ENCODE measurements around the gene KLK14.

Gene KLK14

GRCh38 chr19:51122112-51122981, 39.7 kb upstream of the KLK14 start:
- no peaks in the 10 kb centered on the region for H3K27me3 ChIP-seq (ENCODE audit: control insufficient read depth, insufficient read depth, low read length)
- H3K4me3 ChIP-seq (ENCODE audit: low read length): no peak overlapping the region
- H3K36me3 ChIP-seq (ENCODE audit: control insufficient read depth, low read depth, low read length): no peaks in the 10 kb centered on the region
- no peak overlapping the region for H3K27ac ChIP-seq (ENCODE audit: low read length)
- H3K9me3 ChIP-seq (ENCODE audit: control insufficient read depth, low read depth, low read length): no peaks in the 10 kb centered on the region
- no peak overlapping the region for H3K9ac ChIP-seq (ENCODE audit: low read length)
- H3K4me1 ChIP-seq (ENCODE audit: control insufficient read depth, low read depth, low read length): no peaks in the 10 kb centered on the region

GRCh38 chr19:51121257-51121656, 38.6 kb upstream of the KLK14 start:
- Histone ChIP-seq H3K9me3 (ENCODE audit: control insufficient read depth, low read depth, low read length) (no peaks in the 10 kb centered on the region), H3K9ac (ENCODE audit: low read length) (no peak overlapping the region), H3K27ac (ENCODE audit: low read length) (no peak overlapping the region), H3K36me3 (ENCODE audit: control insufficient read depth, low read depth, low read length) (no peaks in the 10 kb centered on the region), H3K4me3 (ENCODE audit: low read length) (no peak overlapping the region), H3K27me3 (ENCODE audit: control insufficient read depth, insufficient read depth, low read length) (no peaks in the 10 kb centered on the region), H3K4me1 (ENCODE audit: control insufficient read depth, low read depth, low read length) (no peaks in the 10 kb centered on the region)

- H3K27me3 ChIP-seq (ENCODE audit: control insufficient read depth, insufficient read depth, low read length): no peaks in the 10 kb centered on the region
- no peak overlapping the region for H3K27ac ChIP-seq (ENCODE audit: low read length)
- no peak overlapping the region for H3K9ac ChIP-seq (ENCODE audit: low read length)
Observed at GRCh38 chr19:51120160-51120559, 37.5 kb upstream of the KLK14 start.

GRCh38 chr19:51119611-51120010, 36.9 kb upstream of the KLK14 start:
- H3K4me1 ChIP-seq (ENCODE audit: control insufficient read depth, low read depth, low read length): no peaks in the 10 kb centered on the region
- no peaks in the 10 kb centered on the region for H3K9me3 ChIP-seq (ENCODE audit: control insufficient read depth, low read depth, low read length)
- no peak overlapping the region for H3K4me3 ChIP-seq (ENCODE audit: low read length)
- H3K27me3 ChIP-seq (ENCODE audit: control insufficient read depth, insufficient read depth, low read length): no peaks in the 10 kb centered on the region
- H3K9ac ChIP-seq (ENCODE audit: low read length): no peak overlapping the region
- no peak overlapping the region for H3K27ac ChIP-seq (ENCODE audit: low read length)
- no peaks in the 10 kb centered on the region for H3K36me3 ChIP-seq (ENCODE audit: control insufficient read depth, low read depth, low read length)

More at GRCh38 chr19:51120160-51120559, 37.5 kb upstream of the KLK14 start:
- Histone ChIP-seq H3K9me3 (ENCODE audit: control insufficient read depth, low read depth, low read length) (no peaks in the 10 kb centered on the region), H3K4me1 (ENCODE audit: control insufficient read depth, low read depth, low read length) (no peaks in the 10 kb centered on the region), H3K4me3 (ENCODE audit: low read length) (no peak overlapping the region), H3K36me3 (ENCODE audit: control insufficient read depth, low read depth, low read length) (no peaks in the 10 kb centered on the region)

- Histone ChIP-seq H3K9ac (ENCODE audit: low read length) (no peak overlapping the region), H3K36me3 (ENCODE audit: control insufficient read depth, low read depth, low read length) (no peaks in the 10 kb centered on the region), H3K9me3 (ENCODE audit: control insufficient read depth, low read depth, low read length) (no peaks in the 10 kb centered on the region), H3K4me1 (ENCODE audit: control insufficient read depth, low read depth, low read length) (no peaks in the 10 kb centered on the region), H3K4me3 (ENCODE audit: low read length) (no peak overlapping the region), H3K27me3 (ENCODE audit: control insufficient read depth, insufficient read depth, low read length) (no peaks in the 10 kb centered on the region), H3K27ac (ENCODE audit: low read length) (no peak overlapping the region)
Observed at GRCh38 chr19:51119101-51119500, 36.4 kb upstream of the KLK14 start.

- H3K4me1 ChIP-seq (ENCODE audit: control insufficient read depth, low read depth, low read length): no peaks in the 10 kb centered on the region
- H3K4me3 ChIP-seq (ENCODE audit: low read length): no peak overlapping the region
- no peak overlapping the region for H3K27ac ChIP-seq (ENCODE audit: low read length)
- no peak overlapping the region for H3K9ac ChIP-seq (ENCODE audit: low read length)
- H3K9me3 ChIP-seq (ENCODE audit: control insufficient read depth, low read depth, low read length): no peaks in the 10 kb centered on the region
- H3K27me3 ChIP-seq (ENCODE audit: control insufficient read depth, insufficient read depth, low read length): peaks cover 7% of the 10 kb centered on the region
- no peaks in the 10 kb centered on the region for H3K36me3 ChIP-seq (ENCODE audit: control insufficient read depth, low read depth, low read length)
Observed at GRCh38 chr19:51116736-51117286, 34.1 kb upstream of the KLK14 start.

- peaks cover 25% of the 10 kb centered on the region for H3K27me3 ChIP-seq (ENCODE audit: control insufficient read depth, insufficient read depth, low read length)
- no peak overlapping the region for H3K9ac ChIP-seq (ENCODE audit: low read length)
- no peaks in the 10 kb centered on the region for H3K9me3 ChIP-seq (ENCODE audit: control insufficient read depth, low read depth, low read length)
- H3K4me1 ChIP-seq (ENCODE audit: control insufficient read depth, low read depth, low read length): no peaks in the 10 kb centered on the region
- H3K4me3 ChIP-seq (ENCODE audit: low read length): no peak overlapping the region
- no peak overlapping the region for H3K27ac ChIP-seq (ENCODE audit: low read length)
- H3K36me3 ChIP-seq (ENCODE audit: control insufficient read depth, low read depth, low read length): no peaks in the 10 kb centered on the region
Observed at GRCh38 chr19:51114087-51114729, 31.5 kb upstream of the KLK14 start.

- Histone ChIP-seq H3K9me3 (ENCODE audit: control insufficient read depth, low read depth, low read length) (no peaks in the 10 kb centered on the region), H3K4me3 (ENCODE audit: low read length) (no peak overlapping the region), H3K9ac (ENCODE audit: low read length) (no peak overlapping the region), H3K27me3 (ENCODE audit: control insufficient read depth, insufficient read depth, low read length) (peaks cover 25% of the 10 kb centered on the region), H3K27ac (ENCODE audit: low read length) (no peak overlapping the region), H3K36me3 (ENCODE audit: control insufficient read depth, low read depth, low read length) (no peaks in the 10 kb centered on the region), H3K4me1 (ENCODE audit: control insufficient read depth, low read depth, low read length) (peaks cover 4% of the 10 kb centered on the region)
Observed at GRCh38 chr19:51111606-51112005, 28.9 kb upstream of the KLK14 start.

- Histone ChIP-seq H3K36me3 (ENCODE audit: control insufficient read depth, low read depth, low read length) (no peaks in the 10 kb centered on the region), H3K9ac (ENCODE audit: low read length) (no peak overlapping the region), H3K4me1 (ENCODE audit: control insufficient read depth, low read depth, low read length) (peaks cover 4% of the 10 kb centered on the region), H3K27me3 (ENCODE audit: control insufficient read depth, insufficient read depth, low read length) (peaks cover 25% of the 10 kb centered on the region), H3K27ac (ENCODE audit: low read length) (no peak overlapping the region), H3K9me3 (ENCODE audit: control insufficient read depth, low read depth, low read length) (no peaks in the 10 kb centered on the region), H3K4me3 (ENCODE audit: low read length) (no peak overlapping the region)
Observed at GRCh38 chr19:51110666-51110971, 27.9 kb upstream of the KLK14 start.

GRCh38 chr19:51108805-51109146, 26.1 kb upstream of the KLK14 start:
- no peaks in the 10 kb centered on the region for H3K36me3 ChIP-seq (ENCODE audit: control insufficient read depth, low read depth, low read length)
- no peaks in the 10 kb centered on the region for H3K9me3 ChIP-seq (ENCODE audit: control insufficient read depth, low read depth, low read length)
- H3K27me3 ChIP-seq (ENCODE audit: control insufficient read depth, insufficient read depth, low read length): peaks cover 25% of the 10 kb centered on the region
- H3K4me1 ChIP-seq (ENCODE audit: control insufficient read depth, low read depth, low read length): peaks cover 4% of the 10 kb centered on the region
- H3K27ac ChIP-seq (ENCODE audit: low read length): no peak overlapping the region
- H3K9ac ChIP-seq (ENCODE audit: low read length): no peak overlapping the region
- H3K4me3 ChIP-seq (ENCODE audit: low read length): peak overlapping the region; percentile 91

GRCh38 chr19:51108066-51108804, 25.5 kb upstream of the KLK14 start, which contains the start of gene CTU1:
TSS of gene CTU1 (minus strand) at chr19:51108409. CDS start at chr19:51104569, 3,840 bp downstream.
- Histone ChIP-seq H3K4me3 (ENCODE audit: low read length) (peak within 1 kb of the TSS; percentile 91), H3K27ac (ENCODE audit: low read length) (no peak within 1 kb of the TSS)

More at GRCh38 chr19:51108066-51108804, 25.5 kb upstream of the KLK14 start, which contains the start of gene CTU1:
- peaks cover 25% of the 10 kb centered on the region for H3K27me3 ChIP-seq (ENCODE audit: control insufficient read depth, insufficient read depth, low read length)
- peak within 1 kb of the TSS; percentile 65 for H3K9ac ChIP-seq (ENCODE audit: low read length)
- H3K36me3 ChIP-seq (ENCODE audit: control insufficient read depth, low read depth, low read length): no peaks in the 10 kb centered on the region
- H3K4me1 ChIP-seq (ENCODE audit: control insufficient read depth, low read depth, low read length): peaks cover 4% of the 10 kb centered on the region
- H3K9me3 ChIP-seq (ENCODE audit: control insufficient read depth, low read depth, low read length): no peaks in the 10 kb centered on the region
